ENCODE data around the gene ARID1B.

DNA sequence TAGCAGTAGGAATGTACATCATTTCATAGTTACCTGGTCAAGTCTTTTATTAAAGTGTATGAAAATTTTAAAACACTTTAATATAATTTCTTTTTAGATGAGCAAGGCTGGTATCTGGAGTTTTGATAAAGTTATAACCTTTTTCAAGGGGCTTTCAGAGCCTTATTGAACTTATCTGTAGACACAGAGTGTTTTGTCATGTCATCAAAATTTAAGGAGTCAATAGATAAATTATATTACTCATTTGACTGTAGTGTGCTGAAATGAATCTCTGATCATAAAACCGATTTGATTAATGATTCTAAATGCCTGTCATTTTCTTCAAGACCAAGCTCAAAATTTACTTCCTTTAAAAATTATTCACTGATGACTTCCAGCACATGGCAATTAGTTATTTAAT, 125.6 kb downstream of the ARID1B start:
- TF ChIP-seq POLR2AphosphoS5 (IDR thresholded peaks at IDR 0.05; ENCODE audit: low read depth, low read length) (no peak), REST (IDR thresholded peaks at IDR 0.05; ENCODE audit: insufficient read depth in 1 of 2, low read depth in 2 of 2, low read length in 2 of 2) (no peak), FOXP2 (optimal IDR thresholded peaks at IDR 0.05; ENCODE audit: borderline replicate concordance, extremely low read depth, extremely low read length, insufficient read depth) (no peak)
